SW480 (cell line): ENCODE data around the gene MYO1B.

Experiments
- DNase-seq: peaks from one replicate; pipeline ENCODE4 v3.0.0-alpha.2; 2016; ENCODE audit warnings: low spot score

The MYO1B gene

GRCh38 chr2:191299010-191299409 lies 53.8 kb downstream of the MYO1B start:
- no peak for DNase-seq

- no peak for DNase-seq
Observed at GRCh38 chr2:191299866-191300265, 54.7 kb downstream of the MYO1B start.

- no peak for DNase-seq
Observed at GRCh38 chr2:191301971-191302370, 56.8 kb downstream of the MYO1B start.

- peak; percentile 13 for DNase-seq
Observed at GRCh38 chr2:191302459-191303139, 57.4 kb downstream of the MYO1B start.

- no peak for DNase-seq
Observed at GRCh38 chr2:191303140-191304005, 58.2 kb downstream of the MYO1B start.

- no peak for DNase-seq
Observed at GRCh38 chr2:191304939-191305875, 60.0 kb downstream of the MYO1B start.

- no peak for DNase-seq
Observed at GRCh38 chr2:191308026-191308425, 62.8 kb downstream of the MYO1B start.

GRCh38 chr2:191311156-191311555 lies 66.0 kb downstream of the MYO1B start:
- DNase-seq, result no peak

- DNase-seq, result peak; percentile 82
Observed at GRCh38 chr2:191311627-191312026, 66.4 kb downstream of the MYO1B start.

- no peak for DNase-seq
Observed at GRCh38 chr2:191312163-191312562, 67.0 kb downstream of the MYO1B start.

GRCh38 chr2:191312662-191313061 lies 67.5 kb downstream of the MYO1B start:
- no peak for DNase-seq

GRCh38 chr2:191314697-191315364 lies 69.6 kb downstream of the MYO1B start:
- no peak for DNase-seq

- no peak for DNase-seq
Observed at GRCh38 chr2:191315365-191315752, 70.2 kb downstream of the MYO1B start.

- no peak for DNase-seq
Observed at GRCh38 chr2:191316246-191316994, 71.2 kb downstream of the MYO1B start.

GRCh38 chr2:191318037-191318728 lies 73.0 kb downstream of the MYO1B start:
- DNase-seq, result no peak

GRCh38 chr2:191318729-191319078 lies 73.5 kb downstream of the MYO1B start:
- peak; percentile 68 for DNase-seq

- no peak for DNase-seq
Observed at GRCh38 chr2:191319186-191319585, 74.0 kb downstream of the MYO1B start.

GRCh38 chr2:191320881-191321280 lies 75.7 kb downstream of the MYO1B start:
- DNase-seq, result no peak

GRCh38 chr2:191321861-191322662 lies 76.9 kb downstream of the MYO1B start:
- DNase-seq, result no peak
